ENCODE results near the gene PGLYRP1.

DNA sequence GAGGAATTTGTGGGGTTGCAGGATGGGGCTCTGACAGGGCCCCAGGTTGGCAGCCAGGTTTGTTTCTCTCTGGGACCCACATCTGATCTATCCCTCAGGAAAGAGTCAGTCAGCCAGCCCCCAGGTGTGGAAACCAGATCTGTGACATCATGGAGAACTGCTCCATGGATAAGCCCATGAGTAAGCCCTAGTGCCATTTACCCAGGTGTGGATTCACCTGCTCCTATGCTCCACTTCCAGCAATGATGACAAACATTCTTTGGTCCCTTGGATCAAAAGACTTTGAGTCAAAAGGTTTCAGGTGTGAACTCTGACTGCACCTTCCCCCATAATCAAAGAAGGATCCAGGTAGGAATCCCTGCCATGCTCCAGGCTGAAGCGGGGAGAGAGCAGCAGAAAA, 44.8 kb upstream of the PGLYRP1 start:
- TF ChIP-seq CTCF (IDR thresholded peaks at IDR 0.05; ENCODE audit: low read depth, low read length) (no peak), EZH2phosphoT487 (IDR thresholded peaks at IDR 0.05; ENCODE audit: low read depth) (no peak)
